HG02642 (cell line): ENCODE data around the gene SHB.

ENCODE experiments used
- ATAC-seq: cut with Tn5 transposase; IDR thresholded peaks from one replicate; pipeline ENCODE4 v1.9.1; 2021; ENCODE audit warnings: mild to moderate bottlenecking; ENCODE audit not compliant: unreplicated experiment, poor library complexity

The SHB gene

DNA sequence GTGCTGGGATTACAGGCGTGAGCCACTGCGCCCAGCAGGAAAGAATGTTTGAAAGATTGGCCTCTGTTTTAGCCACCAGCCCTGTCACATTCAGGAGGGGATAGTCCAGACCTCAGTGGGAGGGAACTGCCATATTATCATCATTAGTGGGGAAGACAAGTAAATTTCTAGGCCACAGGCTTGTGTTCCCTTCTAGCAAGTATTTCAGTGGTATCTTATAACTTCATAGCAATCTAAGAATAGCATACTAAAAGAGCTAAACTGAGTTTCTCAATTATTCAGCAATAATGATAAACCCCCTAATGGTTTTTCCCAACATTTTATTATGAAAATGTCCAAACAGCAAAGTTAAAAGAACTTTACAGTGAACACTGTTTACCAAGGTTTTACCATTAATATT is 195.1 kb downstream of the SHB start:
- no peak for ATAC-seq

DNA sequence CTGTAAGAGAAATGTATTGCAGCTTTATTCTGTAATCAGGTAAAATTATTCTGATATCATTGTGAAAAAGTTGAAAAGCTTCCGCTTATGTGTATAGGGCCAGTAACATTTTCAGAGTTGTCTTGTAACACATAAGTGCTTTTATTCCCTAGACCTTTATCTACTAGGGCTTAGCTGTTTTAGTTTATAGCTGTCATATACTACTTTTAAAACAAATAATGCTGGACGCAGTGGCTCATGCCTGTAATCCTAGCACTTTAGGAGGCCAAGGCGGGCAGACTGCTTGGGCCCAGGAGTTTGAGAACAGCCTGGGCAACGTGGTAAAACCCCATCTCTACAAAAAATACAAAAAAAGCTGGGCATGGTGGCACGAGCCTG is 198.2 kb downstream of the SHB start:
- ATAC-seq, result no peak

DNA sequence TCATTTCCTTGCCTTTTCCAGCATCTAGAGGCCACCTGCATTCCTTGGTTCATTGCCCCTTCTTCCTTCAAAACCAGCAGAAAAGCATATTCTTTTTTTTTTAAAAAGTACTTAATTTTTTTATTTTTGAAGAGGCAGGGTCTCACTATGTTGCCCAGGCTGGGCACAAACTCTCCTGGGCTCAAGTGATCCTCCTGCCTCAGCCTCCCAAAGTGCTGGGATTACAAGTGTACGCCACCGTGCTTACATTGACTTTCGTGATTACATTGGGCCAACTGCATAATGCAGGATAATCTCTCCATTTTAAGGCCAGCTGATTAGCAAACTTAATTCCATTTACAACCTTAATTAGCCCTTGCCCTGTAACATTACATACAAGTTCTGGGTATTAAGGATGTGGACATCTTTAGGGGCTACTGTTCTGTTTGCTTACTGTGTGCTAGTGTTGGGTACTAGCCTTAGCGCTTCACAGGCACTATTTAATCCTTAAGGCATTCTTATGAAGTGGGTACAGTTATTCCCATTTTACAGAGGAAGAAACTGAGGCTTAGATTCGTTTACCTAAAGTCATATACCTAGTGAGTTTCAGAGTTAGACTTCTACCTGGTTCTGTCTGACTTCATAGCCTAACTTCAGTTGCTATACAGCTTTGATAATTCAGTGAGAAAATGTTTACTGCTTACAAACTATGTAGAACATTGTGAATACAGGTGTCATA is 198.8 kb downstream of the SHB start:
- no peak for ATAC-seq
